Kidney (tissue), 14 donors: Measurements from ENCODE around the gene SLC25A36. TPM values are rescaled to one million over a fixed set of nuclear protein-coding genes. Genes with fewer than 3 reads are reported as not detected.
A peak's percentile ranks its signal among the peaks of the same experiment; 100 is the strongest.

Experiments used
- DNase-seq, 5 donors: peaks; one replicate each; pipeline ENCODE4 v3.0.0-alpha.2; 2013 to 2020
- FAIRE-seq: peaks from 2 replicates; lab custom pipeline; 2012; peaks lifted over from hg19 to GRCh38; lab: Jason Lieb, UNC
- H3K27ac ChIP-seq, 2 donors: one replicate each; pipeline ENCODE4 v1.7.0; 2013; ENCODE audit warnings: low read depth in 2 of 2, low read length in 2 of 2, inconsistent platforms in 1 of 2
- H3K27me3 ChIP-seq: one replicate; pipeline ENCODE4 v1.7.1; 2013; ENCODE audit warnings: low read length, inconsistent platforms; ENCODE audit not compliant: control insufficient read depth, insufficient read depth
- H3K36me3 ChIP-seq, 3 donors: one replicate each; pipeline versions ENCODE4 v1.7.0 to v1.7.1; 2013; ENCODE audit warnings: low read length in 3 of 3, control low read depth in 1 of 3, inconsistent platforms in 1 of 3; ENCODE audit not compliant: insufficient read depth in 3 of 3, control insufficient read depth in 2 of 3
- H3K4me1 ChIP-seq, 3 donors: one replicate each; pipeline versions ENCODE4 v1.7.0 to v1.7.1; 2013; ENCODE audit warnings: low read length in 3 of 3, inconsistent platforms in 1 of 3, low read depth in 1 of 3; ENCODE audit not compliant: control insufficient read depth in 2 of 3, insufficient read depth in 2 of 3
- H3K4me3 ChIP-seq, 3 donors: one replicate each; pipeline versions ENCODE4 v1.7.0 to v1.8.1; 2013; ENCODE audit warnings: low read length in 3 of 3, control low read depth in 1 of 3, inconsistent platforms in 1 of 3
- H3K9ac ChIP-seq, 3 donors: one replicate each; pipeline versions ENCODE4 v1.7.0 to v1.7.1; 2013; ENCODE audit warnings: low read length in 3 of 3, control low read depth in 1 of 3, inconsistent platforms in 1 of 3
- H3K9me3 ChIP-seq, 3 donors: one replicate each; pipeline versions ENCODE4 v1.7.0 to v1.7.1; 2013; ENCODE audit warnings: low read length in 3 of 3, control low read depth in 1 of 3, inconsistent platforms in 1 of 3; ENCODE audit not compliant: control insufficient read depth in 2 of 3, insufficient read depth in 1 of 3
- CTCF ChIP-seq: IDR thresholded peaks from 3 replicates; pipeline ENCODE4 v1.5.1; 2012; ENCODE audit warnings: mild to moderate bottlenecking, moderate library complexity, borderline replicate concordance; ENCODE audit not compliant: insufficient read depth; ENCODE audit errors: extremely low read depth
- intact Hi-C: fragments of 100-400 bp; cut with DNase I; formaldehyde crosslinking; loops from one replicate; pipeline ENCODE4 v1.11.1; 2022
- polyA plus RNA-seq: library from polyadenylated mRNA; stranded (reverse); fragments of 350-450 nt; fragmentation: Illumina TruSeq; extraction: RNeasy Lipid Tissue Mini Kit (QIAGEN cat#74804); gene quantifications from one replicate; pipeline ENCODE4 v1.2.3, GENCODE V29; 2014; ENCODE audit warnings: low read depth, low replicate concordance; ENCODE audit not compliant: insufficient read depth
- total RNA-seq: library from RNA; stranded (reverse); fragmentation: NEBNext Ultra II Directional; extraction: Animal tissue kit (Norgen Biotek cat#: 25700); gene quantifications from one replicate; pipeline ENCODE4 v1.2.1, GENCODE V29; 2021
- donor health status: control.
- donor health status: control.
- donor health status: control.
- donor health status: control.
- donor health status: control.
- donor health status: DM: yes; HTN: yes; CAD: no.
- donor health status: Normal renal cell carcinoma (clear cell type).

The SLC25A36 gene
- total and polyA plus RNA-seq, 2 donors from 2014 or later = 20.0 to 78.1 TPM

- no peak for TF ChIP-seq CTCF
- H3K9ac ChIP-seq = no peak overlapping the region
- H3K9me3 ChIP-seq = no peaks in the 10 kb centered on the region
- H3K27me3 ChIP-seq = no peaks in the 10 kb centered on the region
- intact Hi-C loops = no loop called here
- no peak for FAIRE-seq
- no peak overlapping the region for H3K4me3 ChIP-seq
- no peak overlapping the region for H3K27ac ChIP-seq
- DNase-seq = no peak
- H3K4me1 ChIP-seq = no peaks in the 10 kb centered on the region
- no peaks in the 10 kb centered on the region for H3K36me3 ChIP-seq
Measured at GRCh38 chr3:140916603-140917002, 25.0 kb upstream of the SLC25A36 start.

- no peak for TF ChIP-seq CTCF
- Histone ChIP-seq H3K4me1 (no peaks in the 10 kb centered on the region), H3K4me3 (no peak overlapping the region), H3K9me3 (no peaks in the 10 kb centered on the region), H3K9ac (no peak overlapping the region), H3K27me3 (no peaks in the 10 kb centered on the region), H3K36me3 (no peaks in the 10 kb centered on the region), H3K27ac (peak overlapping the region in 1 of 2 donors; percentile 29)
- FAIRE-seq = no peak
- intact Hi-C loops = no loop called here
- peak in 3 of 5 donors; percentile 14 to 27 (median 23) for DNase-seq
Measured at GRCh38 chr3:140917772-140918171, 23.9 kb upstream of the SLC25A36 start.

- no peak for TF ChIP-seq CTCF
- FAIRE-seq = no peak
Measured at GRCh38 chr3:140920029-140920428, 21.6 kb upstream of the SLC25A36 start.

GRCh38 chr3:140922634-140923033, 19.0 kb upstream of the SLC25A36 start:
- Histone ChIP-seq H3K4me1 (no peaks in the 10 kb centered on the region), H3K36me3 (no peaks in the 10 kb centered on the region), H3K9me3 (no peaks in the 10 kb centered on the region), H3K27me3 (no peaks in the 10 kb centered on the region), H3K9ac (no peak overlapping the region), H3K4me3 (no peak overlapping the region), H3K27ac (no peak overlapping the region)
- TF ChIP-seq CTCF = peak; percentile 13
- no peak for DNase-seq
- FAIRE-seq = no peak
- intact Hi-C loops = no loop called here

More at GRCh38 chr3:140920029-140920428, 21.6 kb upstream of the SLC25A36 start:
- no peaks in the 10 kb centered on the region for H3K4me1 ChIP-seq
- H3K27me3 ChIP-seq = no peaks in the 10 kb centered on the region
- no peak overlapping the region for H3K4me3 ChIP-seq
- no peak for DNase-seq
- no peaks in the 10 kb centered on the region for H3K36me3 ChIP-seq
- no peaks in the 10 kb centered on the region for H3K9me3 ChIP-seq
- no peak overlapping the region for H3K9ac ChIP-seq
- intact Hi-C loops = no loop called here
- no peak overlapping the region for H3K27ac ChIP-seq
